Measurements from ENCODE around the gene KIAA2012. TPM values are rescaled to one million over a fixed set of nuclear protein-coding genes. Genes with fewer than 3 reads are reported as not detected.

Gene KIAA2012
- total and polyA plus RNA-seq, 2 of the 8 experiments (the other 6 are each of a cell fraction or from before 2014, with no cell fraction given), result not detected

- WGBS, 2 experiments (ENCODE audit: extremely low coverage in 1 of 2, insufficient coverage in 1 of 2, insufficient read length in 1 of 2, insufficient replicate concordance in 2 of 2, low coverage in 1 of 2, low lambda C conversion rate in 2 of 2, missing lambda C conversion rate in 1 of 2), result 91% methylated on average over 9 of the region's 9 CpGs; no CpG with 5 or more reads in 1 of the 2 experiments
- H3K79me1 ChIP-seq (ENCODE audit: low read depth, low read length), result no peaks in the 10 kb centered on the region
- H3K4ac ChIP-seq (replicated peaks; ENCODE audit: insufficient read length, low read depth, low read length), result no peak overlapping the region
- no peak overlapping the region for H3K9ac ChIP-seq (replicated peaks in 1 of 4; ENCODE audit: extremely low read depth in 1 of 4, low read depth in 3 of 4, low read length in 3 of 4)
- no peak overlapping the region for H3K4me3 ChIP-seq (ENCODE audit: extremely low read depth in 1 of 4, insufficient read depth in 2 of 4, low read depth in 3 of 4, low read length in 4 of 4)
- H3K79me2 ChIP-seq (ENCODE audit: control insufficient read depth in 1 of 2, insufficient read depth in 2 of 2, low read length in 2 of 2), result no peaks in the 10 kb centered on the region
- POLR2A ChIA-PET (ENCODE audit: partially characterized antibody), result interaction anchor here (1.6 kb wide), 1 partner anchor 10 kb away, joined by 3 read pairs; no protein-coding TSS in a partner anchor
- no peaks in the 10 kb centered on the region for H3K23me2 ChIP-seq (ENCODE audit: low read depth, low read length)
- H3K36me3 ChIP-seq (ENCODE audit: control insufficient read depth in 2 of 4, insufficient read depth in 4 of 4, low read length in 3 of 4), result no peaks in the 10 kb centered on the region
- FAIRE-seq, result no peak
- no peak overlapping the region for H2AK5ac ChIP-seq (ENCODE audit: low read depth, low read length)
- H3K4me2 ChIP-seq (ENCODE audit: insufficient read depth in 1 of 2, low read depth in 2 of 2, low read length in 2 of 2), result no peak overlapping the region
- no peak overlapping the region for H4K5ac ChIP-seq (ENCODE audit: insufficient read length, low read depth, low read length)
- no peak overlapping the region for H3K14ac ChIP-seq (ENCODE audit: insufficient read length)
- no peak overlapping the region for H3K27ac ChIP-seq (ENCODE audit: low read depth, low read length)
- no peak overlapping the region for H3K18ac ChIP-seq (ENCODE audit: extremely low read depth, low read length)
- no peak overlapping the region for H2AFZ ChIP-seq (ENCODE audit: low read length)
- no peak overlapping the region for H2BK12ac ChIP-seq (ENCODE audit: low read depth, low read length)
- H2BK120ac ChIP-seq (replicated peaks; ENCODE audit: low read depth, low read length), result no peak overlapping the region
- H4K91ac ChIP-seq (replicated peaks; ENCODE audit: insufficient read length, low read length), result no peak overlapping the region
- no peak overlapping the region for H3K23ac ChIP-seq (ENCODE audit: insufficient read length)
- H2BK15ac ChIP-seq (ENCODE audit: low read length), result no peak overlapping the region
- no peak overlapping the region for H2BK5ac ChIP-seq (ENCODE audit: low read depth, low read length)
- H4K8ac ChIP-seq (ENCODE audit: extremely low read depth, insufficient read depth, low read length), result no peak overlapping the region
- H3K9me3 ChIP-seq (ENCODE audit: insufficient read depth in 2 of 2, low read depth in 1 of 2, low read length in 1 of 2), result no peaks in the 10 kb centered on the region
- H3K27me3 ChIP-seq (replicated peaks in 1 of 4; ENCODE audit: control insufficient read depth in 3 of 4, extremely low read depth in 1 of 4, insufficient read depth in 3 of 4, low read length in 3 of 4), result no peaks in the 10 kb centered on the region
- no peak for DNase-seq (ENCODE audit: low read depth in 1 of 2, low spot score in 2 of 2)
- no peak overlapping the region for H2BK20ac ChIP-seq (ENCODE audit: low read length)
- no peak overlapping the region for H3K56ac ChIP-seq (replicated peaks; ENCODE audit: insufficient read length, low read depth, low read length)
- CTCF ChIA-PET (ENCODE audit: partially characterized antibody), result interaction anchor here (0.7 to 1.5 kb wide), 8 partner anchors 9 to 374 kb away, joined by 3 to 6 read pairs (median 3); partner anchors contain the start of gene ALS2
- H4K20me1 ChIP-seq (replicated peaks in 1 of 2; ENCODE audit: control insufficient read depth in 1 of 2, insufficient read depth in 2 of 2, low read length in 2 of 2), result no peaks in the 10 kb centered on the region
- peaks cover 0 to 1% (median under 1%) of the 10 kb centered on the region in 4 experiments; a peak in 1 of 7 replicates for H3K4me1 ChIP-seq (replicated peaks in 1 of 4; ENCODE audit: control insufficient read depth in 3 of 4, insufficient read depth in 4 of 4, low read length in 3 of 4)
- no peak for TF ChIP-seq JUND (IDR thresholded peaks at IDR 0.05; ENCODE audit: low read length)
- TF ChIP-seq RNF2 (IDR thresholded peaks at IDR 0.05; ENCODE audit: borderline replicate concordance, low read depth, low read length, missing control alignments, poor library complexity, severe bottlenecking), result no peak
- no peak for TF ChIP-seq CTCF (IDR thresholded peaks at IDR 0.05; ENCODE audit: control extremely low read depth in 1 of 3, insufficient read depth in 1 of 3, low read depth in 1 of 3, low read length in 3 of 3)
- no peak for TF ChIP-seq CEBPB (IDR thresholded peaks at IDR 0.05; ENCODE audit: low read depth, low read length)
Measured at GRCh38 chr2:202154613-202155012, 81.6 kb downstream of the KIAA2012 start.

Measured in H1 (cell line).